ENCODE results near the gene NCAPH2.
"Not testable (repeated sequence)": the region's sequence is repeated elsewhere in the genome, so short reads cannot be mapped to it uniquely, and the experiment has no call there.

Gene NCAPH2

DNA sequence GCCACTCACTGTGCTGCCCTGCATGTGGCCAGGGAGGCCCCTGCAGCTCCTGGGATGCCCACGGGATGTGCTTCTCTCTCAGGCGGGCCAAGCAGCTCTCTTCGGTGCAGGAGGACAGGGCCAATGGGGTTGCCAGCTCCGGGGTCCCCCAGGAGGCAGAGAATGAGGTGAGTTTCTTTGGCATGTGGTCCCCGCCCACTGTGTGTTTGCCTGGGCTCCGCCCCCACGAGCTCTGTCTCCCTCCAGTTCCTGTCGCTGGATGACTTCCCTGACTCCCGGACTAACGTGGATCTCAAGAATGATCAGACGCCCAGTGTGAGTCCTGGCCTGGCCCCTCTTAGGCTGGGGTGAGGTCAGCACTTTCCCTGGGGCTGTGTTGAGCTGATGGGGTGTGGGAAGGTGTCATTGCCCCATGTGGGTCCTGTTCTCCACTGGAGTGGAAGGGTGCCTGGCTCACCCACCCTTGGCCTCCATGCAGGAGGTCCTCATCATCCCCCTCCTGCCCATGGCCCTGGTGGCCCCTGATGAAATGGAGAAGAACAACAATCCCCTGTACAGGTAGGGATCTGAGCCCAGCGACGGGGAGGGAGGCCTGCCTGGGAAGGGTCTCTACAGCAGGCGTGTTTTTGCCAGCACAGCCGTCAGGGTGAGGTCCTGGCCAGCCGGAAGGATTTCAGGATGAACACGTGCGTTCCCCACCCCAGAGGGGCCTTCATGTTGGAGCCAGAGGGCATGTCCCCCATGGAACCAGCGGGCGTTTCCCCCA, 9.7 kb downstream of the NCAPH2 start:
- no peak for DNase-seq (ENCODE audit: low read depth)
- H3K4me3 ChIP-seq (ENCODE audit: low read depth, low read length), result no peak overlapping the region
- TF ChIP-seq, protein P1, sequence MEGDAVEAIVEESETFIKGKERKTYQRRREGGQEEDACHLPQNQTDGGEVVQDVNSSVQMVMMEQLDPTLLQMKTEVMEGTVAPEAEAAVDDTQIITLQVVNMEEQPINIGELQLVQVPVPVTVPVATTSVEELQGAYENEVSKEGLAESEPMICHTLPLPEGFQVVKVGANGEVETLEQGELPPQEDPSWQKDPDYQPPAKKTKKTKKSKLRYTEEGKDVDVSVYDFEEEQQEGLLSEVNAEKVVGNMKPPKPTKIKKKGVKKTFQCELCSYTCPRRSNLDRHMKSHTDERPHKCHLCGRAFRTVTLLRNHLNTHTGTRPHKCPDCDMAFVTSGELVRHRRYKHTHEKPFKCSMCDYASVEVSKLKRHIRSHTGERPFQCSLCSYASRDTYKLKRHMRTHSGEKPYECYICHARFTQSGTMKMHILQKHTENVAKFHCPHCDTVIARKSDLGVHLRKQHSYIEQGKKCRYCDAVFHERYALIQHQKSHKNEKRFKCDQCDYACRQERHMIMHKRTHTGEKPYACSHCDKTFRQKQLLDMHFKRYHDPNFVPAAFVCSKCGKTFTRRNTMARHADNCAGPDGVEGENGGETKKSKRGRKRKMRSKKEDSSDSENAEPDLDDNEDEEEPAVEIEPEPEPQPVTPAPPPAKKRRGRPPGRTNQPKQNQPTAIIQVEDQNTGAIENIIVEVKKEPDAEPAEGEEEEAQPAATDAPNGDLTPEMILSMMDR (IDR thresholded peaks at IDR 0.05; ENCODE audit: insufficient read depth, low read depth, low read length, missing control alignments), result no peak

DNA sequence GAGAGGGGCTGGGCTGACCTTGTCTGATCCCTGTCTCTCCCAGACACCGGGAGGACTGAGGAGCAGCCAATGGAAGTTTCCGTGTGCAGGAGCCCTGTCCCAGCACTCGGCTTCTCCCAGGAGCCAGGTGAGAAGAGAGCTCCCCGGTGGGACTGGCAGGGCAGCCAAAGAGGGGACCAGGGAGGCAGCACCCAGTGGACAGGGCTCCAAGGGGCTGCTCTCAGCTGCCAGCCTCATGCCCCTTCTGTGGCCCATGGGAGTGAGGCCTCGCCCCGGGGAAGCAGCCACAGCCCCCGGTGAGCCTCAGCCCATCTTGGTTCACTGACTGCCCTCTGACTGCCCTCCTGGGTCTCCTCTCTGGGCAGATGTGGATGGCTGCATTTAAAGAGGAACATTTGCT, 10.6 kb downstream of the NCAPH2 start:
- no peak for DNase-seq (ENCODE audit: low read depth)
- no peak overlapping the region for H3K4me3 ChIP-seq (ENCODE audit: low read depth, low read length)
- TF ChIP-seq, protein P1 (IDR thresholded peaks at IDR 0.05; ENCODE audit: insufficient read depth, low read depth, low read length, missing control alignments), result no peak

DNA sequence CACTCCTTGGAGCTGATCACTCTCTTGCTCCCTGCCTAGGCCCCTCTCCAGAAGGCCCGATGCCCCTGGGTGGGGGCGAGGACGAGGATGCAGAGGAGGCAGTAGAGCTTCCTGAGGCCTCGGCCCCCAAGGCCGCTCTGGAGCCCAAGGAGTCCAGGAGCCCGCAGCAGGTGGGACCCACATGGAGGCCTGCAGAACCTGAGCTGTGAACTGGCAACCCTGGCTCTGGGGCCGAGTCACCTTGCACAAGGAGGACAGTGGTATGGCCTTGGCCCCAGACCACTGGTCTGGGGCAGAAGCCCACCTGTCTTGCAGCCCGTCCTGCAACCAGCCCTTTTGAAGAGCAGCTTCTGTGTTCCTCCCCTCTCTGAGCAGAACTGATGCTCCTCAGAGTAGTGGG, 11.1 kb downstream of the NCAPH2 start:
- DNase-seq (ENCODE audit: low read depth), result no peak
- TF ChIP-seq, protein P1 (IDR thresholded peaks at IDR 0.05; ENCODE audit: insufficient read depth, low read depth, low read length, missing control alignments), result no peak
- H3K4me3 ChIP-seq (ENCODE audit: low read depth, low read length), result no peak overlapping the region

DNA sequence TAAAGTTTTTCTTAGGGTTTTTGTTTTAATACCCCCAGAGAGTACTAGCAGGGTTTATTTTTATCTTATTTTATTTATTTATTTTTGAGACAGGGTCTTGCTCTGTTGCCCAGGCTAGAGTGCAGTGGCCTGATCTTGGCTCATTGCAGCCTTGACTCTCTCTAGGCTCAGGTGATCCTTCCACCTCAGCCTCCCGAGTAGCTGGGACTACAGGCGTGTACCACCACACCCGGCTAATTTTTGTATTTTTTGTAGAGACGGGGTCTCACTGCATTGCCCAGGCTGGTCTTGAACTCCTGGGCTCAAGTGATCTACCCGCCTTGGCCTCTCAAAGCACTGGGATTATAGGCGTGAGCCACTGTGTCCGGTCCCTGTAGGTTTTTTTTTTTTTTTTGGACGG, 12.2 kb downstream of the NCAPH2 start:
- DNase-seq (ENCODE audit: low read depth); H3K4me3 ChIP-seq (ENCODE audit: low read depth, low read length): not testable (repeated sequence)

DNA sequence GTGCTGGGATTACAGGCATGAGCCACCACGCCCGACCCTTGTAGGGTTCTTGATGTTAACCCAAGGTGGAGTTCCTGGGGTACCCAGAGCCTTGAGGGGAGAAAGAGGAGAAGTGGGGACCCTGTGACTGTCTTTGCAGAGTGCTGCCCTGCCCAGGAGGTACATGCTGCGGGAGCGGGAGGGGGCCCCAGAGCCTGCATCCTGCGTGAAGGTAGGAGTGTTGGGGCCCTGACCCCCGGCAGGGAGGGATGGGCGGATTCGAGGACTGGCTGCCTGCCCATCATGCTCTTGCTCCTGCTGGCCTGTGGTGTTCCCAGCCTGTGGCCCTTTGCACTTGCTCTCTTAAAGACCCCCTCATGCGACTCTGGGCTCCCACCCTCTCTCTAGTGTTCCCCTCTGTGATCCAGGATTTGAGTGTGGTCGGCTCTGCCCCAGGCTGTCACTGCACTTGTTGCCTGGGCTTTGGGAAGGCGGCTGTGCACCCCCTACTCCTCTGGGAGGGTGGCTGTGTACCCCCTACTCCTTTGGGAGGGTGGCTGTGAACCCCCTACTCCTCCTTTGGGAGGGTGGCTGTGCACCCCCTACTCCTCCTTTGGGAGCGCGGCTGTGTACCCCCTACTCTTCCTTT, 12.9 kb downstream of the NCAPH2 start:
- TF ChIP-seq, protein P1 (IDR thresholded peaks at IDR 0.05; ENCODE audit: insufficient read depth, low read depth, low read length, missing control alignments), result no peak
- no peak for DNase-seq (ENCODE audit: low read depth)
- H3K4me3 ChIP-seq (ENCODE audit: low read depth, low read length), result no peak overlapping the region

DNA sequence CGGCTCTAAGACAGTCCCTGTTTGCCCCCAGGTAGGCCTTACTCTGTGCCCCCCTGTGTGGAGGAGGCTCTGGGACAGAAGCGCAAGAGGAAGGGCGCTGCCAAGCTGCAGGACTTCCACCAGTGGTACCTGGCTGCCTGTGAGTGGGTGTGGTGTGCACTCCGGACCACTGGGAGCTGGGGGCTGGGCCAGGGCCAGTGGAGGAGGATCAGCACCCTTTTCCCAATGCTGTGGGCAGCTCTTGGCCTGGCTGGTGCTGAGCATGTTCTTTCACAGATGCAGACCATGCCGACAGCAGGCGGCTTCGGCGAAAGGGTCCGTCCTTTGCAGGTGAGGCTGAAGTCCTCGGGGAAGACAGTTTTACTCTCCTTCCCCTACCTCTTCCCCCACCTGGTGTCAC, 13.7 kb downstream of the NCAPH2 start:
- TF ChIP-seq, protein P1 (IDR thresholded peaks at IDR 0.05; ENCODE audit: insufficient read depth, low read depth, low read length, missing control alignments), result no peak
- DNase-seq (ENCODE audit: low read depth), result no peak
- no peak overlapping the region for H3K4me3 ChIP-seq (ENCODE audit: low read depth, low read length)

DNA sequence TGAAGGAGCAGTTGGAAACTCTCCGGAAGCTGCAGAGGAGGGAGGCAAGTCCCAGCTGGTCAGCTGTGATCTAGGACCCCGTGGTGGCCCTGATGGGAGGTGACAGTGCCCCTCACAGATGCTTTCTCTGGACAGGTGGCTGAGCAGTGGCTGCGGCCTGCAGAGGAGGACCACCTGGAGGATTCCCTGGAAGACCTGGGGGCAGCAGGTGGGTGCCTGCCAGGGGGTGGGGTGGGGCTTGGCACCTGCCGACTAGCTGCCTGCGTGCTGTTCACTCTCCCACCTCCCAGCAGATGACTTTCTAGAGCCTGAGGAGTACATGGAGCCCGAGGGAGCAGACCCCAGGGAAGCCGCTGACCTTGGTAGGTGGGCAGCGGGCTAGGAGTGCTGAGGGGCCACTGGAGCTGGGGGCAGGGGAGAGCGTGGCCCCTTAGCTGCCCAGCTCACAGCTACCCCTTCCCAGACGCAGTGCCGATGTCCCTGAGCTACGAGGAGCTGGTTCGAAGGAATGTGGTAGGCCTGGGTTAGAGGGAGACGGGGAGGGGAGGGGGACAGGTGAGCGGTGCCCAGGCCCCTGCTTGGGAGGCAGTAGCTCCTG, 14.3 kb downstream of the NCAPH2 start:
- H3K4me3 ChIP-seq (ENCODE audit: low read depth, low read length), result no peak overlapping the region
- DNase-seq (ENCODE audit: low read depth), result no peak
- TF ChIP-seq, protein P1 (IDR thresholded peaks at IDR 0.05; ENCODE audit: insufficient read depth, low read depth, low read length, missing control alignments), result no peak

All from GM12865 (cell line).